Neutrophil (primary cell): ENCODE results near the gene MED12L.

Experiments used
- H3K27ac ChIP-seq: fragments of 200-600 bp; sonication (generic); 2 replicates; pipeline ENCODE4 v1.5.1; 2016; ENCODE audit warnings: mild to moderate bottlenecking, moderate library complexity
- H3K27me3 ChIP-seq: fragments of 200-600 bp; sonication (generic); 2 replicates; pipeline ENCODE4 v1.6.0; 2016; ENCODE audit warnings: mild to moderate bottlenecking
- H3K36me3 ChIP-seq: fragments of 200-600 bp; sonication (generic); 2 replicates; pipeline ENCODE4 v1.5.1; 2017
- H3K4me1 ChIP-seq, 2 experiments: fragments of 200-600 bp in 1 of 2; sonication (generic) in 1 of 2; 1 replicate in 1 of 2; 2 replicates in 1 of 2; pipeline versions ENCODE4 v1.5.1 to v1.6.1; 2013 to 2016; ENCODE audit warnings: low read depth in 1 of 2, low read length in 1 of 2, mild to moderate bottlenecking in 1 of 2, moderate library complexity in 1 of 2; ENCODE audit not compliant: control insufficient read depth in 1 of 2, insufficient read depth in 1 of 2
- H3K4me3 ChIP-seq, 2 experiments: fragments of 200-600 bp in 1 of 2; sonication (generic) in 1 of 2; 1 replicate in 1 of 2; 2 replicates in 1 of 2; pipeline ENCODE4 v1.5.1; 2013 to 2016; ENCODE audit warnings: low read depth in 1 of 2, low read length in 1 of 2, mild to moderate bottlenecking in 1 of 2, moderate library complexity in 1 of 2
- H3K9me3 ChIP-seq: fragments of 200-600 bp; sonication (generic); 2 replicates; pipeline ENCODE4 v1.5.1; 2016
- TF ChIP-seq, protein P1 (sequence below): fragments of 200-600 bp; sonication (generic); IDR thresholded peaks from 2 replicates; pipeline ENCODE4 v1.5.1; 2016; ENCODE audit warnings: antibody characterized with exemption

Gene MED12L

DNA sequence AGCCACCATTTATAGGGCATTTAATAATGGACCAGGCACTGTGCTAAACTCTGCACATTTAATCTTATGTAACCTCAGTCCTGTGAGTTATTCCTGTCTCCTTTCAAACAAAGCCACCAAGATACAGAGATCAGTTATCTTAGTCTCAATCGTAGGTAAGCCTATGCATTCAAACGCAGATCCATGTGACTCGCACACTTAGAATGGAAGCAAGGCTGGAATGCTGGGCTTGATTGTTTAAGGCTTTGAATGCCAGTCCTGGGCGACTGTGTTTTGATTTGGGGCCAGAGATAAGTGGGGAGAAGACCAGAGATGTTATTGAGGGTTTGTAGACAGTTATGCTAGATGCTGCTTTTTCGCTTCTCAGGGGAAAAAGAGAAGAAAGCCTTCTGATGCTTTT, 22.2 kb downstream of the MED12L start:
- Histone ChIP-seq H3K36me3 (no peaks in the 10 kb centered on the region), H3K4me1 (no peaks in the 10 kb centered on the region), H3K27ac (no peak overlapping the region), H3K27me3 (no peaks in the 10 kb centered on the region), H3K4me3 (no peak overlapping the region), H3K9me3 (no peaks in the 10 kb centered on the region)
- TF ChIP-seq, protein P1, sequence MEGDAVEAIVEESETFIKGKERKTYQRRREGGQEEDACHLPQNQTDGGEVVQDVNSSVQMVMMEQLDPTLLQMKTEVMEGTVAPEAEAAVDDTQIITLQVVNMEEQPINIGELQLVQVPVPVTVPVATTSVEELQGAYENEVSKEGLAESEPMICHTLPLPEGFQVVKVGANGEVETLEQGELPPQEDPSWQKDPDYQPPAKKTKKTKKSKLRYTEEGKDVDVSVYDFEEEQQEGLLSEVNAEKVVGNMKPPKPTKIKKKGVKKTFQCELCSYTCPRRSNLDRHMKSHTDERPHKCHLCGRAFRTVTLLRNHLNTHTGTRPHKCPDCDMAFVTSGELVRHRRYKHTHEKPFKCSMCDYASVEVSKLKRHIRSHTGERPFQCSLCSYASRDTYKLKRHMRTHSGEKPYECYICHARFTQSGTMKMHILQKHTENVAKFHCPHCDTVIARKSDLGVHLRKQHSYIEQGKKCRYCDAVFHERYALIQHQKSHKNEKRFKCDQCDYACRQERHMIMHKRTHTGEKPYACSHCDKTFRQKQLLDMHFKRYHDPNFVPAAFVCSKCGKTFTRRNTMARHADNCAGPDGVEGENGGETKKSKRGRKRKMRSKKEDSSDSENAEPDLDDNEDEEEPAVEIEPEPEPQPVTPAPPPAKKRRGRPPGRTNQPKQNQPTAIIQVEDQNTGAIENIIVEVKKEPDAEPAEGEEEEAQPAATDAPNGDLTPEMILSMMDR, result no peak

DNA sequence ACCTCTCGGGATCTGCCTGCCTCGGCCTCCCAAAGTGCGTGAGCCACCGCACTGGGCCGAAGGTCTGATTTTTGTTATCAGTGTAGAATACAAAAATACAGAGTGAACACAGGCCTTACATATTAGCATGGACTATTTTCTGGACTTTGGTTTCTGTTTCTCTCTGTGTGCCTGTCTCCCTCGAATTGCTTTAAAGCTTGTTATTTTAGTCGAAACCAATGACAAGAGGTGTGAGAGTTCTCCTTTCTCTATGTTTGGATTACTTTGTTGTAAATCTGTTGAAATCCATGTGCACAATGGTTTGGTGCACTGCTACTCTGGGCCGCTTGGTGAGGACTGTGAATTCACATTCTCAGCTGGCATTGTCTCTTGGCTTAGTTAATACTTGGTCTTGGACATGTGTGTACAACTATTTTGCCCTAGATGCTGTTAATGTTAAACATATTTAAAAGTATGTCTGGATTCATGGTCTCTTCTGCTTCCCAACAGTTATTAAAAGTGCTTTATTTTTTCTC, 23.9 kb downstream of the MED12L start:
- TF ChIP-seq, protein P1, result no peak
- no peak overlapping the region for H3K27ac ChIP-seq
- no peaks in the 10 kb centered on the region for H3K4me1 ChIP-seq
- H3K36me3 ChIP-seq, result no peaks in the 10 kb centered on the region
- no peaks in the 10 kb centered on the region for H3K9me3 ChIP-seq
- no peak overlapping the region for H3K4me3 ChIP-seq
- H3K27me3 ChIP-seq, result no peaks in the 10 kb centered on the region

DNA sequence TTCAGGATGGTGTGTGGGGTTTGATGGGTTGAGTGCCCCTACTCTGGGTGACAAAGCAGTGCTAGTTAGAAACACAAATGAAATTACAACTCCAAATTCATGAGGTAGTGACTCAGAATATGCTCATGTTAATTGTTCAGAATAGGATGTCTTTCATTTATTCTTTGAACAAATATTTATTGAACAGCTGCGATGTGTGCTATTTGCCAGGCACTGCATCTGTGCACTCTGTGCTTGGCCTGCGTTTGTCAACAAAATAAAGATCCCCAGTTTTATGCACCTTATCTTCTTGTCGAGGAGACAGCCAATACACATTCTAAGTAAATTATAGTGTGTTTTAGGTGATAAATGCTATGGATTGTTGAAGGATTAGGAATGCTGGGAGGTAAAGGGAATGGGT, 27.3 kb downstream of the MED12L start:
- Histone ChIP-seq H3K27ac (no peak overlapping the region), H3K4me1 (no peaks in the 10 kb centered on the region), H3K4me3 (no peak overlapping the region), H3K36me3 (no peaks in the 10 kb centered on the region), H3K27me3 (no peaks in the 10 kb centered on the region), H3K9me3 (no peaks in the 10 kb centered on the region)
- TF ChIP-seq, protein P1, result no peak

DNA sequence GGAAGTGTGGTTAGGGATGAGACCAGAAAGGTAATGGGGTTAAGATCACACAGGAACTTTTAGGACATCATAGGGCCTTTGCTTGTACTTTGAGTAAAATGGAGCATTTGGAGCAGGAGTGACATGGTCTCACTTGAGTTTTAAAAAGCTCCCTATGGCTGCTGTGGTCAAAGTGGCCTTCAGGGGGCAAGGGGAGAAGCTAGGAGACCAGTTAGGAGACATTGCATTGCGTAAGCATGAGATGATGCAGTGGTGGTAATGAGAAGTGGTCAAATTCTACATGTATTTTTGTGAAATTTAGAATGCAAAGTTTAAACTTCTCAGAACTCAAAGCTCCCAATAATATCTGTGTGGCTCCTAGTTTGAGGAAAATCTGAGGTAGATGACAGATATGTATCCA, 27.9 kb downstream of the MED12L start:
- no peaks in the 10 kb centered on the region for H3K9me3 ChIP-seq
- no peak overlapping the region for H3K27ac ChIP-seq
- H3K36me3 ChIP-seq, result no peaks in the 10 kb centered on the region
- no peaks in the 10 kb centered on the region for H3K4me1 ChIP-seq
- H3K27me3 ChIP-seq, result no peaks in the 10 kb centered on the region
- no peak overlapping the region for H3K4me3 ChIP-seq
- TF ChIP-seq, protein P1, result no peak

DNA sequence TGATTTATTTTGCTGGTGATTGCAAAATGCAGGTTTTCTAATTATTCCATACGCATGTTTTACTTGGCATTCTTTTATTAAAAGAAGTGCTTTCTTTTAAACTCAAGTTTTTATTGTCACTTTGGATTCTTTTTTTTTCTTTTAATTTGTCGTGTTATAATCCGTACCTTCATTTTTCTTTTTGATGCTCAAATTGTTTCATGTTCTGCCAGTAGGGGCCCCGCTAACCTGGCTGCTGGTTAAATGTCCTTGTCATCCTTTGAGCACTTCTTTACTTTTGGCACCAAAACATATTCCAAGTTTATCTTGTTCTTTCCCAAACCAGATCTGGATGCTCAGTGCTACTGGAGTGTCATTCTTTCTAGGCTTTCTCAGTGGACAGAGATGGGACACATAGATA, 31.6 kb downstream of the MED12L start:
- H3K36me3 ChIP-seq, result no peaks in the 10 kb centered on the region
- H3K4me1 ChIP-seq, result no peaks in the 10 kb centered on the region
- no peaks in the 10 kb centered on the region for H3K27me3 ChIP-seq
- no peak overlapping the region for H3K4me3 ChIP-seq
- TF ChIP-seq, protein P1, result no peak
- H3K27ac ChIP-seq, result no peak overlapping the region
- no peaks in the 10 kb centered on the region for H3K9me3 ChIP-seq

DNA sequence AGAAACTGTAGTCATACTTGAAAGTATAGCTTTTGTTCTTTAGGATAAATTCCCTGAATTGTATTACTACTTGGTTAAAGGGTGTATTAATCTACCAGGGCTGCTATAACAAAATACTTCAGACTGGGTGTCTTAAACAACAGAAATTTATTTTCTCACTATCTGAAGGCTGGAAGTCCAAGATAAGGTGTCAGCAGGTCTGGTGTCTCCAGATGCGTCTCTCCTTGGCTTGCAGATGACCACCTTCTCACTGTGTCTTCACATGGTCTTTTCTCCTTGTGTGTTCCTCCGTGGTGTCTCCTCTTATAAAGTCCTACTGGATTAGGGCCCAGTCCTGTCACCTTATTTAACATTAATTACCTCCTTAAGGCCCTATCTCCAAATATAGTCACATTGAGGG, 33.7 kb downstream of the MED12L start:
- TF ChIP-seq, protein P1, result no peak
- Histone ChIP-seq H3K9me3 (no peaks in the 10 kb centered on the region), H3K36me3 (no peaks in the 10 kb centered on the region), H3K27me3 (no peaks in the 10 kb centered on the region), H3K4me3 (no peak overlapping the region), H3K4me1 (no peaks in the 10 kb centered on the region), H3K27ac (no peak overlapping the region)
